Stimulated activated CD8-positive, alpha-beta memory T cell treated with anti-CD3 and anti-CD28 coated beads, Interleukin-7, amount 100 ng/mL, for 24 hours (primary cell): ENCODE data around the gene TMEM145.
A peak's percentile ranks its signal among the peaks of the same experiment; 100 is the strongest.
"Not testable (repeated sequence)": the region's sequence is repeated elsewhere in the genome, so short reads cannot be mapped to it uniquely, and the experiment has no call there.

Source experiments
- DNase-seq: peaks from one replicate; pipeline ENCODE4 v3.0.0-alpha.2; 2020; ENCODE audit warnings: low read depth

Gene TMEM145

GRCh38 chr19:42315024-42315423, 1.9 kb downstream of the TMEM145 start:
- no peak for DNase-seq

DNA sequence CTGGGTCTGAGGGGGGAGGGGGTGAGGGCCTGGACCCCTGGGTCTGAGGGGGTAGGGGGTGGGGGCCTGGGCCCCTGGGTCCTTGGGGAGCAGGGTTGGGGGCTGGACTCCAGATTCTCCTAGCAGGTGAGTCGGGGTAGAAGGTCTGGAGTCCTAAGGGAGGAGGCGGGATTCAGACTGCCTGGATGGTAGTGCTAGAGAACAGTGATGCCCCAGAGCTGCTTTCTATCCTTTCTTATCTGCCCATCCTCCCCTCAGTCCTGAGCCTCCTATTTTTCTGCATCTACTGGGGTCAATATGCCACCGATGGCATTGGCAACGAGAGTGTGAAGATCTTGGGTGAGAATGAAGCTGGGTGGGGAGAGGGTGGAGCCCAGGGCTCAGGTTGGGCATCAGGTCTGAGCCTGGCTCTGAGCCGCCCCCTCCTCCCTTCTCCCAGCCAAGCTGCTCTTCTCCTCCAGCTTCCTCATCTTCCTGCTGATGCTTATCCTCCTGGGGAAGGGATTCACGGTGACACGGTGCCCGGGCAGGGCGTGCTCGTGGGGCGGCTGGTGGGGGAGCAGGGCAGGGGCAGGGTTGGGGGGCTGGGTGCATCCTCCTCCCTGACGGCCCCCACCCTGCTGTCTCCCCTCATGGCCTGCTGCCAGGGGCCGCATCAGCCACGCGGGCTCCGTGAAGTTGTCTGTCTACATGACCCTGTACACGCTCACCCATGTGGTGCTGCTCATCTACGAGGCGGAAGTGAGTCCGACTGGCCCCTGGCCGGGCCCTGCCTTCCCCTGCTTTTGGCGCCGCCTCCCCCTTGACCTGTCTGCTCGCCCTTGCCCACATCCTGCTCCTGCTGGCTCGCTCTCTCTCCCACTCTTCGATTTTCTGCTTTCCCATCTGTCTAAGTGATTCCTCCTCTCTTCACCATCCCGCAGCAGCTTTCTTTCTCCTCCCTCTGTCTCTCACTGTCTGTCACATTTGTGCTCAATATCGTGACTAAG, 3.4 kb downstream of the TMEM145 start:
- DNase-seq, result no peak

DNA sequence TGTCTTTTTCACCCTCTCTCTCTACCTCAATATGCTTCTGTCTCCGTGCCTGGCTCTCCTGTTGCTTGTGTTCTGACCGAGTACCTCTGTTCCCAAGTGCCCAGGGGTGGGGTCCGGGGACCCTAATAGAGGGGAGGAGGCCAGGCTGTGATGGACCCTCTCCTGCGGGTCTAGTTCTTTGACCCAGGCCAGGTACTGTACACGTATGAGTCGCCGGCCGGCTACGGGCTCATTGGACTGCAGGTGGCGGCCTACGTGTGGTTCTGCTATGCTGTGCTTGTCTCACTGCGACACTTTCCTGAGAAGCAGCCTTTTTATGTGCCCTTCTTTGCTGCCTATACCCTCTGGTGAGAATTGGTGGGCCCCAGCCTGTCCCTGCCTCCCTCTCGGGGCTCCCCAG, 4.4 kb downstream of the TMEM145 start:
- DNase-seq, result no peak

GRCh38 chr19:42322305-42322704, 9.2 kb downstream of the TMEM145 start:
- no peak for DNase-seq

DNA sequence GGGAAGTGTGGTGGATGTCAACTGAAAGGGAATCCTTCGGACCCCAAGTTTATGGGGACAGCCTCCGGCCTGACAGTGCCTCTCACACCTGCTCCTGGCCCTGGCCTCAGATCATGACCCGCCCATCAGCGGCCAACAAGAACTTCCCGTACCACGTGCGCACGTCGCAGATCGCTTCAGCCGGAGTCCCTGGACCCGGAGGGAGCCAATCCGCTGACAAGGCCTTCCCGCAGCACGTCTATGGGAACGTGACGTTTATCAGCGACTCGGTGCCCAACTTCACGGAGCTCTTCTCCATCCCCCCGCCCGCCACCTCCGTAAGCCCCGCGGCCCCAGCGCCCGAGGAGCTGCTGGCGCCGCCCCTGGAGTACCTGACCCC, 10.4 kb downstream of the TMEM145 start:
- no peak for DNase-seq

- no peak for DNase-seq
Observed at GRCh38 chr19:42323852-42324654, 10.9 kb downstream of the TMEM145 start.

GRCh38 chr19:42324655-42325307, 11.7 kb downstream of the TMEM145 start:
- DNase-seq, result no peak

GRCh38 chr19:42325308-42325895, 12.3 kb downstream of the TMEM145 start, which contains the start of gene MEGF8:
Gene MEGF8 (plus strand): TSS chr19:42325635. CDS start chr19:42326244, 609 bp downstream.
- peak; percentile 98 for DNase-seq

DNA sequence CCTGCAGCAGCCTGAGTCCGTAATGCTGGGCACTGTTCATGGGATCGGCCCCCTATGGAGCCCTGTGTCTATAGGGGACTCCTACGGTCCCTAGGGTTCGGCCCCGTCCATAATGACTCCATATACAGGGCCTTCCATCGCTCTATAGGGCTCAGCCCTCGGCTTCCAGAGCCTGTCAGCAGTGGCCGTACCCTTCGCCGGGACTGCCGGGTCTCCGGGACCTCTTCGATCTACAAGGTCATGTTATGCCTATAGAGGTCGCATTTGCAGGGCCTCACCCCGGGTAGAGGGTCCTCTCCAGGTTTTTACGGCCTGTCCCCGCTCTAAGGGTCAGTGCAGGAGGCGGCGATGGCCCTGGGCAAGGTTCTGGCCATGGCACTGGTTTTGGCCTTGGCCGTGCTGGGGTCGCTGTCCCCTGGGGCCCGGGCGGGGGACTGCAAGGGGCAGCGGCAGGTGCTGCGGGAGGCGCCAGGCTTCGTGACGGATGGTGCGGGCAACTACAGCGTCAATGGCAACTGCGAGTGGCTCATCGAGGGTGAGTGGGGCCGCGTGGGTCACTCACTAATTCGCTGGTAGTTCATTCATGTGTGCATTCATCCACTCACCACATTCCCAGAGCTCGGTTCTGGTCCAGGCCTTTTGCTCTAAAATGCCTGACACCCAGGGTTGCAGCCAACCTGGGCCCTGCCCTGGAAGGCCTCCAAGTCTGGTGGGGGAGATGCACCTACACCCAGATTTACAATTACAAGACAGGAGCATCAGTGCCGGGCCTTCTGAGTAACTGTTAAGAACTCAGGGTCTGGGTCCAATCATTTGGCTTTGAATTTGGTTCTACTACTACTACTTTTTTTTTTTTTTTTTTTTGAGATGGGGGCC, 13.0 kb downstream of the TMEM145 start:
- no peak for DNase-seq

DNA sequence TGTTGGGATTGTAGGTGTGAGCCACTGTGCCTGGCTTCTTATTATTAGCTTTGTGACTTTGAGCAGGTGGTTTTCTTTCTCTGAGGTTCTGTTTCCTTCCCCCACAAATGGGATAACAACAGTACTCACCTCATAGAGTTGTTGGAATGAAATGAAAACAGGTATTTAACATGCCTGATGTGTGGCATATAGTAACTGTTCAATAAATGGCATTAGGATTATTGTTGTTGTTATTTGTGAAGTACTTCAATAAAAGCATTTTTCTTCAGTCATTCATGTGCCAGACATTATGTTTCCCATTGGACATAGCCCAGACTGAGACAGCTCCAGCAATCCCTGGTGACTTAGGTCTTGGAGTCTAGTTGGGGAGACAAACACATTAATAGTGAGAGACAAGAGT, 13.9 kb downstream of the TMEM145 start:
- DNase-seq, result no peak

DNA sequence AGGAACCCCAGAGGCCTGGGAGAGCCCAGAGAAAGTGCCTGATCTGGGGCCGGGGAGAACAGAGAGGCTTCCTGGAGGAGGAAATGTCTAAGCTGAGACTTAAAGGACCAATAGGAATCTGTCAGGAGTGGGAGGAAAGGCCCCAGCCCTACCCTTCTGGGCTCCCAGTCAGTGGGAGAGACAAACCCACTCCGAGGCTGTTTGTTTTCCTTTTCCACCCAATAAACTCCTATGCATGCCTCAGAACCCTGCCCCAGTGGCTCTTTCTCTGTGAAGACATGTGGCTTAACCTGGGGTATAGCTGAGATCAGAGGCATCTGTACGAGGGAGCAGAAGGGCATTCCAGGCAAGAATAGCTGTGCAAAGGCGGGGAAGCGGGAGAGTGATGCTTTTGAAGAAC, 14.3 kb downstream of the TMEM145 start:
- DNase-seq, result no peak

DNA sequence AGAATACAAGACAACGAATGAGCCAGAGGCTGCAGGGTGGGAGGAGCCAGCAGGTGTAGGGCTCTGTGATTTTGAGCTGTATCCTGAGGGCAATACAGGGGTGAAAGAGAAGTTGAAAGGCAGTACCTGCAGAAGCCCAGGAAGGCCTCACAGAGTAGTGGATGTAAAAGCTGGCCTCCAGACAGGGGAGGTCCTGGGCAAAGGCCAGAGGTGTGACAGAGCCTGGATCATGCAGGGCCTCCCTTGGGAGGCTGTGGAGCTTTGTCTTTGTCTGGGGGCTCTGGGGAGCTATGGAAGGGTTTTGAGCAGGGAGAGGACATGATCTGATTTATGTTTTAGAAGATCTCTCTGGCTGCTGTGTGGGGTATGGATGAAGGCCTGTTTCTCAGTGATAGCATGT, 15.0 kb downstream of the TMEM145 start:
- DNase-seq, result no peak

DNA sequence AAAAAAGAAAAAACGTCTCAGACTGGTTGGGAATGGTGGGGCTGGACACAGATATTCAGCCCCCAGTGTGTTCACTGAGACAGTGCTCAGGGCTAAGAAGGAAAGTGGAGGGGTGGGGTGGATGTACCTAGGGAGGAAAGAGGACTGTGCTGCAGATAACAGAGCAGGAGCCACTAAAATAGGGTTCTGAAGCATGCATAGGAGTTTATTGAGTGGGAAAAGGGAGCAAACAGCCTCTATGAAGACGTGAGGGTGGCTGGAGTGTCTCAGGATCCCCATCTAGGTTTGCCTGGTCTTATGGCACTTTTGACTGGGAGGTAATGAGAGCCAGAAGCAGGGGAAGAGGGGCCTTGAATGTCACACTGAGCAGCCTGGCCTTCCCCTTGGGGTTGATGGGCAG, 15.7 kb downstream of the TMEM145 start:
- DNase-seq, result no peak

- no peak for DNase-seq
Observed at GRCh38 chr19:42330241-42330711, 17.2 kb downstream of the TMEM145 start.

- DNase-seq, result not testable (repeated sequence)
Observed at GRCh38 chr19:42331333-42331732, 18.2 kb downstream of the TMEM145 start.

DNA sequence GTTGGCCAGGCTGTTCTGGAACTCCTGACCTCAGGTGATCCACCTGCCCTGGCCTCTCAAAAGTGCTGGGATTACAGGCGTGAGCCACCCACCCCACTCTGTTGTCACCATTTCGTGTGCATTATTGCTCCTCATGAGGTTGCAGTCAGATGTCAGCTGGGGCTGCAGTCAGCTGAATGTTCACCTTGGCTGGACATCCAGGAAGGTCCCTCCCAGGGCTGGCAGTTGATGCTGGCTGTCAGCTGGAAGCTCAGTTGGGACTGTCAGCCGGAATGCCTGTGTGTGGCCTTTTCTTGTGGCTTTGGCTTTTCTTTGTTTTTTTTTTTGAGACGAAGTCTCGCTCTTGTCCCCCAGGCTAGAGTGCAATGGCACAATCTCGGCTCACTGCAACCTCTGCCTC, 18.9 kb downstream of the TMEM145 start:
- no peak for DNase-seq

DNA sequence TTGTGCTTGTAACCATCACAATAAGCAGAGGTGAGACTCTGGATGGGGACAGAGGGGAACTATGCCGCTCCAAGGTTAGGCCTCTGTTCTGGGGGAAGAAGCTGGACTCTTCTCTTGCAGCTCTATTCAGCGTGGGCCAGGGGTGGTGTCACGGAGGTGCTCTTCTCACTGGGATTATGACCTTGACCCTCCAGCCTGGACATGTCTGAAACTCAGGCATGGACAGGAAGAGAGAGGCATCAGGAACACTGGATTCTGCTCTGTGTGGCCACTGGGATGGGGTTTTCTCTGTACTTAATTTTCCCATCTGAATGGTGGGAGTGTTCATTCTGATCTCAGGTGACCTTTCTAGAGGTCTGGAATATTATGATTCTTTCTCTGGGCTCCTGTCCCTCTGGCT, 19.9 kb downstream of the TMEM145 start:
- DNase-seq, result no peak

DNA sequence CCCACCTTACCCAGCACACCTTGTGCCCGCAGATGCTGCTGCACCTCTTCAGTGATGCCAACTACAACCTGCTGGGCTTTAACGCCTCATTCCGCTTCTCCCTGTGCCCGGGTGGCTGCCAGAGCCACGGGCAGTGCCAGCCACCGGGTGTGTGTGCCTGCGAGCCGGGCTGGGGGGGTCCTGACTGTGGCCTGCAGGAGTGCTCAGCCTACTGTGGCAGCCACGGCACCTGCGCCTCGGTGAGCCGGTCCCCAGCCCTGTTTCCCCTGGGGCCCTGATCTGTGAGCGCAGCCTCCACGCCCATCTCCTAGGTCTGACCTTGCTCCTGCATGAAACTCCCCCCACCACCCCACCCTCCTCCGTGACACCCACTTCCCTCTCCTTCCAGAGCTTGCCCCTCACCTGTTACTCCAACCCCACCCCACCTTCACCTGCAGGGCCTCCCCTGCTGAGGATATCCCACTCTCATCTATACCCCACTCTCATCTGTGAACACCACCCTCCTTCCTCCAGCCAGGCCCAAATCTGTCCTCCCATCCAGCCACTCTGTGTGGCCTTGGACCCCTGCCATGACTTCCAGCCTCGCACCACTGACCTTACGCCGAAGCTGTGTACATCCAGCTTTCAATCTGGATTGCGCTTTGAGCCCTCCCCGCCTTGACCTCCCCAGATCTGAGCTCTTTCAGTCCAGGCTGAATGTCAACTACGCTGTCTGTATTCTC, 21.0 kb downstream of the TMEM145 start:
- no peak for DNase-seq

DNA sequence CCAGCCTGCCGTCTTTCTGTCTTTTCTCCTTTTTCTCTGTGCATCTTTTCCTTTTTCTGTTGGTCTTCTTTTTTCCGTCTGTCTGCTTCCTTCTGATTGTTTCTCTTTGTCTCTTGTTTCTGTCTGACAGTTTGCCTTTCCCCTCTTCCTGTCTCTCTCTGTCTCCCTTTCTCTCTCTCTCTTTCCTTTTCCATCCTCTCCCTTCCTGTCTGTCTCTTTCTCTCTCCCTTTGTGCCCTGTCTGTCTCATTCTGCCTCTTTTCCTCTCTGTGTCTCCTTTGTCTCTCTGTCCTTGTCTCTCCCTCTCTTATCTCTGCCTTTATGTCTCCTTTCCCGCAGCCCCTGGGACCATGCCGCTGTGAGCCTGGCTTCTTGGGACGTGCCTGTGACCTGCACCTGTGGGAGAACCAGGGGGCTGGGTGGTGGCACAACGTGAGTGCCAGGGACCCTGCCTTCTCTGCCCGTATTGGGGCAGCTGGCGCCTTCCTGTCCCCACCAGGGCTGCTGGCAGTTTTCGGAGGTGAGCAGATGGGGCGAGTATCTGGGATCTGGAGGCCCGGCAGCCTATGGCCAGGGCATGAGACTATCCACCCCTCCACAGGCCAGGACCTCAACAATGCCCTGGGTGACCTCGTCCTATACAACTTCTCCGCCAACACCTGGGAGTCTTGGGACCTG, 21.7 kb downstream of the TMEM145 start:
- no peak for DNase-seq
